WTC11 (cell line): ENCODE results near the gene DOCK8. TPM values are rescaled to one million over a fixed set of nuclear protein-coding genes. Genes with fewer than 3 reads are reported as not detected.

ENCODE experiments used
- ATAC-seq: fragments of 200-7000 bp; cut with Tn5 transposase; 2 replicates; pipeline ENCODE4 v1.10.0; 2021; ENCODE audit warnings: mild to moderate bottlenecking, moderate library complexity
- CTCF ChIA-PET: fragments of 300-600 bp; sonication (Branson Sonifier 250); formaldehyde crosslinking; loops from one replicate; lab custom pipeline; 2021; ENCODE audit warnings: antibody characterized with exemption; lab: Charles Lee
- POLR2A ChIA-PET: fragments of 350-600 bp; sonication (Branson Sonifier 250); formaldehyde crosslinking; loops from one replicate; lab custom pipeline; 2021; ENCODE audit warnings: antibody characterized with exemption; lab: Charles Lee
- DNase-seq: peaks from one replicate; pipeline ENCODE4 v3.0.0; 2021; ENCODE audit warnings: low spot score
- H3K27ac Mint-ChIP-seq: 2 replicates; pipeline ENCODE4 v1.8.0; 2021; ENCODE audit warnings: mixed read lengths
- H3K27me3 Mint-ChIP-seq: 2 replicates; pipeline ENCODE4 v1.8.0; 2021; ENCODE audit warnings: low read depth, mild to moderate bottlenecking, moderate library complexity, mixed read lengths
- H3K36me3 Mint-ChIP-seq: 2 replicates; pipeline ENCODE4 v1.8.0; 2021; ENCODE audit warnings: mixed read lengths
- H3K4me1 Mint-ChIP-seq: 2 replicates; pipeline ENCODE4 v1.8.0; 2022; ENCODE audit warnings: mixed read lengths
- H3K4me3 Mint-ChIP-seq: 2 replicates; pipeline ENCODE4 v1.8.0; 2021; ENCODE audit warnings: mild to moderate bottlenecking, moderate library complexity, mixed read lengths
- H3K9me3 Mint-ChIP-seq: 2 replicates; pipeline ENCODE4 v1.8.0; 2021; ENCODE audit warnings: mixed read lengths
- ATF3 ChIP-seq: sonication (generic); formaldehyde crosslinking; conservative IDR thresholded peaks from 2 replicates; pipeline ENCODE4 v1.8.1; 2022; ENCODE audit warnings: mild to moderate bottlenecking, missing genetic modification reagents
- E2F4 ChIP-seq: sonication (generic); formaldehyde crosslinking; IDR thresholded peaks from 2 replicates; pipeline ENCODE4 v1.8.1; 2022; ENCODE audit warnings: low read depth, mild to moderate bottlenecking, moderate library complexity, missing genetic modification reagents, borderline replicate concordance
- FOXP4 ChIP-seq: sonication (generic); formaldehyde crosslinking; IDR thresholded peaks from 2 replicates; pipeline ENCODE4 v1.8.0; 2022; ENCODE audit warnings: mild to moderate bottlenecking, missing genetic modification reagents
- HMGXB4 ChIP-seq: sonication (generic); formaldehyde crosslinking; IDR thresholded peaks from 2 replicates; pipeline ENCODE4 v1.8.1; 2023; ENCODE audit warnings: mild to moderate bottlenecking, moderate library complexity, missing genetic modification reagents
- JAZF1 ChIP-seq: fragments of 250-450 bp; sonication (Bioruptor Pico); IDR thresholded peaks from 2 replicates; pipeline ENCODE4 v1.9.0; 2021; ENCODE audit warnings: moderate library complexity, mild to moderate bottlenecking, inconsistent platforms
- JUN ChIP-seq: sonication (generic); formaldehyde crosslinking; IDR thresholded peaks from 2 replicates; pipeline ENCODE4 v1.8.0; 2023; ENCODE audit warnings: mild to moderate bottlenecking, missing genetic modification reagents
- NFYB ChIP-seq: sonication (generic); formaldehyde crosslinking; conservative IDR thresholded peaks from 2 replicates; pipeline ENCODE4 v1.8.0; 2022; ENCODE audit warnings: low read depth, missing genetic modification reagents
- PRDM15 ChIP-seq: sonication (generic); formaldehyde crosslinking; IDR thresholded peaks from 2 replicates; pipeline ENCODE4 v1.8.0; 2022; ENCODE audit warnings: missing genetic modification reagents
- RORB ChIP-seq: fragments of 250-450 bp; sonication (Bioruptor Pico); IDR thresholded peaks from 2 replicates; pipeline ENCODE4 v1.9.0; 2021; ENCODE audit warnings: mild to moderate bottlenecking
- SMAD4 ChIP-seq: sonication (generic); formaldehyde crosslinking; IDR thresholded peaks from 2 replicates; pipeline ENCODE4 v1.8.0; 2022; ENCODE audit warnings: mild to moderate bottlenecking, missing genetic modification reagents
- TEAD4 ChIP-seq: sonication (generic); formaldehyde crosslinking; IDR thresholded peaks from 2 replicates; pipeline ENCODE4 v1.8.0; 2022; ENCODE audit warnings: mild to moderate bottlenecking, missing genetic modification reagents
- USF2 ChIP-seq: sonication (generic); formaldehyde crosslinking; IDR thresholded peaks from 2 replicates; pipeline ENCODE4 v1.8.1; 2023; ENCODE audit warnings: mild to moderate bottlenecking, missing genetic modification reagents, moderate library complexity
- ZBTB21 ChIP-seq: sonication (generic); formaldehyde crosslinking; IDR thresholded peaks from 2 replicates; pipeline ENCODE4 v1.8.1; 2023; ENCODE audit warnings: mild to moderate bottlenecking, missing genetic modification reagents, borderline replicate concordance
- total RNA-seq: library from RNA; stranded (reverse); gene quantifications from 3 replicates; pipeline ENCODE4 v1.2.3, GENCODE V29; 2021

DOCK8 gene
- total RNA-seq, 1 experiment from 2014 or later, result 3.2 TPM

GRCh38 chr9:268616-269015, 54.0 kb downstream of the DOCK8 start:
- no peak overlapping the region for H3K27ac Mint-ChIP-seq

More at GRCh38 chr9:268616-269015, 54.0 kb downstream of the DOCK8 start:
- peaks cover 3% of the 10 kb centered on the region; the same call in 1 of the 2 replicates for H3K9me3 Mint-ChIP-seq
- no peak for DNase-seq
- TF ChIP-seq E2F4 (no peak), PRDM15 (CRISPR knock-in tag) (no peak), JAZF1 (no peak), RORB (CRISPR knock-in tag) (no peak), USF2 (CRISPR knock-in tag) (no peak), NFYB (CRISPR knock-in tag) (no peak), JUN (CRISPR knock-in tag) (no peak), ZBTB21 (CRISPR knock-in tag) (no peak), SMAD4 (CRISPR knock-in tag) (no peak), TEAD4 (CRISPR knock-in tag) (no peak), FOXP4 (no peak), ATF3 (no peak), HMGXB4 (CRISPR knock-in tag) (no peak)
- H3K36me3 Mint-ChIP-seq, result no peaks in the 10 kb centered on the region
- no peak overlapping the region for H3K4me3 Mint-ChIP-seq
- no peaks in the 10 kb centered on the region; the same call in 1 of the 2 replicates for H3K27me3 Mint-ChIP-seq
- POLR2A ChIA-PET, result no interaction called here
- no peaks in the 10 kb centered on the region for H3K4me1 Mint-ChIP-seq
- CTCF ChIA-PET, result no interaction called here
- ATAC-seq, result no peak
